Femur (tissue), 1 donor: ENCODE results near the gene UGT1A9.

Experiments used
- DNase-seq: peaks from one replicate; pipeline ENCODE4 v3.0.0-alpha.2; 2017

The UGT1A9 gene

DNA sequence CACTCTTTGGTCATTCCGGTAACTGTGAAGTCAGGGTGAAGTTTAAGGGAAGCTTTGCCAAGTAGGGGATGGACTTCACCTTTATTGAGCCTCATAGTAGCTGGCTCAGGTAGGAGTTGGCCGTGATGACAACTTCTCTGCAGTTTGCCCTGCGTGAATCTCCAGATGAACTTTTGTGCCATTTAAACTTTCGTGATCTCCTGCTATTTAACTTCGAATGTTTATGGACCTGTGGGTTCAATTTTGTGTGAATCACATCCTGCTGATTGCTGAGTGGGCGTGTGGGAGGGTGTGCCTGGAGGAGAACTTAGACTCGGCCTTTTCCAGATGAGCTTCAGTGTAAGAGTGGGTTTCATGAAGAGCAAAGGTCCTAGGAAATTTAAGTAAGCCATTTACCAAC lies 92.6 kb downstream of the UGT1A9 start:
- DNase-seq: no peak

DNA sequence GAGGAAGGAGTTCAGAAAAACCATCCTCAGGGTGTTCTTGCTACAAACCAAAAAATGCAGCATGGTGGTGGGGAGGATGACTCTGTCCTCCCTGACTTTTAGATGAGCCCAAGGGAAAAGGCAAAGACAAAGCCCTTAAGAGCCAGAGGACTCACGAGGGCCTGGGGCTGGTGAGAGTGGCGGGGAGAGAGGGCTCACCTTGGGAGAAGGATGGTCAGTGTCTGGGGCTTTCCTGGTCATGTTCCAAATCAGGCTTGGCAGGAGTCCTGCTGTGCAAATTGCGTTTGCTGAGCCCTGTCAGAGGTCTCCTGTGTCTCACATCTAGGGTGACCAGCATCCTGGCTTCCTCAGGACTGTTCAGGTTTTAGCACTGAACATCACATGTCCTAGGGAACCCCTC lies 93.1 kb downstream of the UGT1A9 start:
- DNase-seq: no peak

- no peak for DNase-seq
These were observed 94.7 kb downstream of the UGT1A9 start for GRCh38 chr2:233766416-233766815.

DNA sequence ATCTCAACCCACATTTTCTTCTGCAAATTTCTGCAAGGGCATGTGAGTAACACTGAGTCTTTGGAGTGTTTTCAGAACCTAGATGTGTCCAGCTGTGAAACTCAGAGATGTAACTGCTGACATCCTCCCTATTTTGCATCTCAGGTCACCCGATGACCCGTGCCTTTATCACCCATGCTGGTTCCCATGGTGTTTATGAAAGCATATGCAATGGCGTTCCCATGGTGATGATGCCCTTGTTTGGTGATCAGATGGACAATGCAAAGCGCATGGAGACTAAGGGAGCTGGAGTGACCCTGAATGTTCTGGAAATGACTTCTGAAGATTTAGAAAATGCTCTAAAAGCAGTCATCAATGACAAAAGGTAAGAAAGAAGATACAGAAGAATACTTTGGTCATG lies 96.4 kb downstream of the UGT1A9 start:
- no peak for DNase-seq

DNA sequence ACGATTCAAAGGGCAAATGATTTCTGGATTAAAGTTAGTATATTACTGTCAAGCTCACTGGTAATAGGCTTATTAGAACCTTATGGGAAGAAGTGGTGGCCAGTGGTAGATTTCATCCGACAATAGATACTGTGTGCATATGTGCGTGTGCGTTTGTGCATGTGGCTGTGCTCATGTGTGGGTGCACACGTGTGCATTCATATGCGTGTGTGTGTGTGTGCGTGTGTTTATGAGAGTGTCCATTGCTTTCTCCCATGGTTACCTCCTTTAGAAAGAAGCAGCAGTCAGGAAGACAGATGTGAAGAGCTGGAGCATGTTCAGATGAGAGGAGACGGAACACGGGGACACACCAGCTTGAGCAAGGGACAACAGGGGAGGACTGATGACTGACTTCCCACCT lies 97.6 kb downstream of the UGT1A9 start:
- DNase-seq: no peak

- DNase-seq: no peak
These were observed 100.5 kb downstream of the UGT1A9 start for GRCh38 chr2:233772153-233772552.

GRCh38 chr2:233772583-233772982 lies 100.9 kb downstream of the UGT1A9 start:
- DNase-seq: no peak

GRCh38 chr2:233773854-233774253 lies 102.2 kb downstream of the UGT1A9 start:
- DNase-seq: no peak

DNA sequence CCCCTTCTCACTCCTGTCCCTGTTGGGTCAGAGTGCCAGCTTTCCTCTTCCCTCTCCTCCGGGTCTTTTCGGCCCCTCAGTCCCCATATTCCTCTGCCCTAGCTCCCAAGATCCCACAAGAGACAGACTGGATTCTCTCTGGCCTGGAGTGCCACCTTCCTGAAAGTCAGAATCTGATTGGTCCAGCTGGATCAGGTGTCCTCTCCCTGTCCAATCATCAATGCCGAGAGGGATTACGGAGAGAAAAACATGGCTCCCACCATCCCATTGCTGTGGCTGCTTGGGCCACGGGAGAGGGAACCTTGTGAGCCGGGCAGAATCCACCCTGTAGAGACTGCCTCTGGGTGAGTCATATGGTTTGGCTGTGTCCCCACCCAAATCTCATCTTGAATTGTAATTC lies 103.7 kb downstream of the UGT1A9 start:
- no peak for DNase-seq

- DNase-seq: no peak
These were observed 106.3 kb downstream of the UGT1A9 start, which contains the start of gene MROH2A for GRCh38 chr2:233778030-233778429. Gene MROH2A (plus strand): TSS chr2:233778330. CDS start chr2:233779359, 1,029 bp downstream.

DNA sequence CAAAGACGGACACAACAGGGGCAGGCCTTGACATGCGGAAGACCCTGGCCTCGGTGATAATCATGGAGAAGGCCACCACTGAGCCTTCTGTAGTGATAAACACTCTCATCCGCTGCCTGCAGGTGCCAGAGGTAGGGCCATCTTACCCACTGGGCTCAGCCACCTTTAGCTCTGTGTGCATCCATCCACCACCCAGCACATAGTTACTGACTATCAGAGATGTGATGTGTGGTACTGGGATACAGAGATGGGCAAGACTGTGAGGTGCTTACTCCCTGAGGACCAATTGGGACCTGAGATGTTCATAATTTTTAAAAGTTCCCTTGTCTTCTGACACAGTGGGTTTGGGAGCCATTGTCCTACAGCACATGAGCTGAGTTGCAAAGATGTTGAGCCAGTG lies 108.0 kb downstream of the UGT1A9 start:
- no peak for DNase-seq

DNA sequence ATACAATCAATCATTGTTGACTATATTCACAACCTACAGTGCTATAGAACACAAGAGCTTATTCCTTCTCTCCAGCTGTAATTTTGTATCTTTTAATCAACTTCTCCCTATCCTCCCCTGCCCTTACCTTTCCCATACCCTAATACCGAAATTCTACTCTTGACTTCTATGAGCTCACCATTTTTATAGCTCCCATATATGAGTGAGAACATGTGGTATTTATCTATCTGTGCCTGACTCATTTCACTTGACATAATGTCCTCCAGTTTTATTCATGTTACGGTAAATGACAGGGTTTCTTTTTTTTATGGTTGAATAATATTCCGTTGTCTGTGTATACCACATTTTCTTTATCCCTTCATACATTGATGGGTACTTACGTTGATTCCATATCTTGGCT lies 109.1 kb downstream of the UGT1A9 start:
- no peak for DNase-seq

GRCh38 chr2:233789554-233789953 lies 117.9 kb downstream of the UGT1A9 start:
- no peak for DNase-seq

DNA sequence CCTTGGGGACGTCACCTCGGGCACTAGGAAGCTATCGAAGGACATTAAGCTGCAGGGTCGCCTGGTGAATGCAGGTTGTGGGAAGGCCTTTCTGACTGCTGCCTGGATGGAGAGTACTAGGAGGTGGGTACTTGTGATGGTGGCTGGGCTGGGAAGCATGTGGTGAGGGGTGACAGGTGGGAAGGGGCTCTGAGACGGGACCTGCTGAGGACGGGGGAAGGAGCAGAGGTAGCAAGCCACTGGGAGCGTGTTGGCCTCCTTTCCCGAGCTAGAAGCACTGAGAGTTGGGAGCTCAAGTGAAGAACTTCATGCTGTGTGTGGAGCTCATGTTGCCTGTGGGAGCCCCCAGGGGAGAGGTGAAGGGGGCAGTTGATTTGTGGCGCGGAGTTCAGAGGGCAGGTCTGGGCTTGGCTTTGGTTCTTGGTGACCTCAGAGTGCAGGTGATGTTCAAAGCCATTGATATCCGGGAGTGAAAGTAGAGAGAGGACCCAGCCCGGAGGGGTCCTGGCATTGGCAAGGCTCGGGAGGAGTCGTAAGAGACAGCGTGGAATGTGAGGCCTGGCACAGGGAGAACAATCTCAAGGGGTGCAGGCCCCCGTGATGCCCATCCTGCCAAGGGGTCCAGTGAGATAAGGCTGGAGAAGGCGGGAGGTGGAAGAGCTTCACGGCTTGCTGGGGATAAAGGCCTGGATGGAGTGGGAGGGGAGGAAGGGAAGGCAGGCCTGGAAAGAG lies 119.6 kb downstream of the UGT1A9 start:
- no peak for DNase-seq

DNA sequence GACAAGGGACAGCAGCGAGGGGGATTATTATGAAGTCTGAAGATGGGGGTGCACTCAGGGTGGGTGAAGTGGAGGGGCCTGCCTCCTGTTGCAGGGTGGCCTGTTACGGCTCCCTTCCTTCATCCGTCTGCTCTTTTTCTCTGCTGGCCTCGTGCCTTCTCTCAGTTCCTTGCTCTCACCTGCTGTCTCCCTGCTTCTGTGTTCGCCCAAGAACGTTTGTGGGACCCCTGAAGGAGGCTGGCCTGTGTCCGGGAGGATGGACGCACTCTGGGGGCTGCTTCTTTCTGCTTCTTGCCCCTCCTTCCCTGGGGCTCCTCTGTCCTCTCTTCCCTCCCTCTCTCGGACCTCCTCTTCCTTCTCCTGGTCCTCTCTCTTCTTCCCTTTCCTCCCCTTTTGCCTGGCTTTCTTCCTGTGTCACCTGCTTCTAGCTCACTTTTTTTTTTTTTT lies 120.2 kb downstream of the UGT1A9 start:
- DNase-seq: no peak

DNA sequence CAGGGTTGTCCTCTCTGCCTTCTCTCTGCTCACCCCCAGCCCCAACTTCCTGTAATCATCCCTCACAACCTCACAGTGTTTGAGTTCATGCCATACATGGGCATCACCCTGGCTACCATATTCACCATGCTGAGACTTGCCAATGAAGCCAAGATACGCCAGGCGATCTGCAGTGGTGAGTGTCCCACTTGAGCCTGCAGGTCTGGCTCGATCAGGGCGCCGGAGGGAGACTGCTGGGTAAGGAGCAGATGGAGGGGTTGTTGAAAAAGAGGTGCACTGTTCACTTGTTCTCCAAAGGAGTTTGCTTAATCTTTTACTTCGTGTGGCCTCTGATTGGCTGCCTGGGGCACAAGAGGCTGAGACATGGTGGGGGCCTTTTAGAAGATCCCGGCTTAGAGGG lies 121.0 kb downstream of the UGT1A9 start:
- DNase-seq: no peak

- DNase-seq: no peak
These were observed 121.9 kb downstream of the UGT1A9 start for GRCh38 chr2:233793465-233794127.

DNA sequence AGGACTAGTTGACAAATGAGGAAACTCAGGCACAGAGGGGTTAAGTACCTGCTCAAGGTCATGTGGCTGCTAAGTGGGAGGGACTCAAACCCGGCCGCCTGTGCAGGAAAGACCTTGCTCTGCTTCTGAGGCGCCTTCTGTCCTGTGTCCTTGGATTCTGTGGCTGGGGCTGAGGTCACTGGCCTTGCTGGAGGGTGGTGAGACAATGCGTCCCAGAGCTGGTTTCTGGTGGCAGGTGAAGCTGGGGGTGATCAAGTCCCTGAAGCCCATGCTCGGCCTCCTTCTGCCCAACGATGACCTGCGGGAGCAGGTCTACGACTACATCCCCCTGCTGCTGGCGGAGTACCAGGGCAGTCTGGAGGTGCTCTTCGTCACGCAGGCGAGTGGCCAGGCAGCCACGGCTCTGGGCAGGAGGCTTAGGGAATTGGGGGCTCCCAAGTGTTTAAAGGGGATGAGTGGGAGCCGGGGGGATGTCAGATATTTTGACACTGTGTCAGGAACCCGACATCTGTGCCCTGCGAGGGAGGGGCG lies 122.5 kb downstream of the UGT1A9 start:
- DNase-seq: no peak

- no peak for DNase-seq
These were observed 124.1 kb downstream of the UGT1A9 start for GRCh38 chr2:233795735-233796171.

DNA sequence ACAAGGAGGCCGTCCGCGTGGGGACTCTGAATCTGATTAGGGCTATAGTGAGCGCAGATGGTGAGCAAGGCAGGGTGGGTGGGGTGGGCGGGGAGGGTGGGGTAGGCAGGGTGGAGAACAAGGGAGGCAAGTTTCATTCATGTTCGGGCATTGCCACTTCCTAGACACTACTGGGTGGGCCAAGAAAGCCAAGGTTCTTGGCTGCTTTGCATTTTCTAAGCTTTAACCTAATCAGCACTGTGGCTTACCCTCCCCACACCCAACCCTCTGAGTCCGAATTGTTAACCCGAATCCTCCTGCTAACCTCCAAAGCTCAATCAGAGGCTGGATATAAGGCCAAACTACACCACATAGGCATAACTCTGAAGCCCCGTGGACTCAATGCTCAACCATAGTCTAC lies 124.6 kb downstream of the UGT1A9 start:
- DNase-seq: no peak

DNA sequence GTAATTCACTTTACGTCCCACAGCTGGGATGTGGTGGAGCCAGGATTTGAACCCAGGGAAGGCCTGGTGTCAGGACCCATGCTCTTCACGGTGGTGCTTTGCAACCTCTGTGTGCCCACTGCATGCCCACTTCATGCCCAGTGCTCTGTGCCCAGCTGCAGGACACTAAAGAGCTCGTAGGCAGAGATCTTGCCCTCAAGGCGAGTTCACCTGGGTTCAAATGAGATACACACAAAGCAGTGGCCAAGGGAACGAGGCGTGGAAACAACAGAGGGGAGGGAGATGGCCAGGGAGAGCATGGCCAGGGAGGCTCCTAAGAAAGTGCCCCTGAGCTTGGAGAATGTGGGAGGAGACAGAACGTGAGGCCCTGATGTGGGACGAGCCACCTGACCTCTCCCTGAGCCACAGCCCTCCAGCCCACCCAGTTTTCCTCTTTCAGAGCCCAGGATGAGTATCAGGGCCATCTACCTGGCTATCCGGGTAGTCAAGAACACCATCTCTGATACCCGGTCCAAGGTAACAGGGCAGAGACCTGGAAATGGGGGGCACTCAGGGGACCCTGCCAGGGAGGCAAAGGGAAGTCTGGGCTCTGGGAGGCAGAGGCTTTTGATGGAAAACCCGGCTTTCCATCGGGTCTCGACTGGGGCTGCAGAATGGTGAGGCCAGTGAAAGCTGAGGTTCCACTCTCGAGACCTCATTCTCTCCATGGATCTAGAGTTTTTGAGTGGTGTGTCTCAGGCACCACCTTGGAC lies 126.8 kb downstream of the UGT1A9 start:
- DNase-seq: peak; percentile 2

GRCh38 chr2:233799087-233799665 lies 127.5 kb downstream of the UGT1A9 start:
- DNase-seq: no peak

DNA sequence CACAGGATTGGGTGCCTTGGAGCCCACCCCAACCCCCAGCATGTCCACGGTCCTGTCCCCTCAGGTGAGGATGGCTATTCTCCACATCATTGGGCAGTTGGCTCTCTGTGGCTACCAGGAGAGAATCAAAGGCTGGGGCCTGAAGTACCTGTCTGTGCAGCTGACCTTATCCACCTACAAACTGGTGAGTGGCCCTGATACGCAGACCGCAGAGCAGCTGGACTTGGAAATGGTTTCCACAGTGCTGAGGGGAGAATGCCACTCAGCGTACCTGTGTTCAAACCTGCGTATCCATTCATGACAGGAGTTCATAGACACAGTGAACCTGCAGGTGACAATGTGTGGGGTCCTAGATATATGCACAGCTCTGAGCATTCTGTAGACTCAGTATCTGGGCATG lies 128.0 kb downstream of the UGT1A9 start:
- no peak for DNase-seq
